Measurements from ENCODE around the gene MYL6.
"Not testable (repeated sequence)": the region's sequence is repeated elsewhere in the genome, so short reads cannot be mapped to it uniquely, and the experiment has no call there.

The MYL6 gene

DNA sequence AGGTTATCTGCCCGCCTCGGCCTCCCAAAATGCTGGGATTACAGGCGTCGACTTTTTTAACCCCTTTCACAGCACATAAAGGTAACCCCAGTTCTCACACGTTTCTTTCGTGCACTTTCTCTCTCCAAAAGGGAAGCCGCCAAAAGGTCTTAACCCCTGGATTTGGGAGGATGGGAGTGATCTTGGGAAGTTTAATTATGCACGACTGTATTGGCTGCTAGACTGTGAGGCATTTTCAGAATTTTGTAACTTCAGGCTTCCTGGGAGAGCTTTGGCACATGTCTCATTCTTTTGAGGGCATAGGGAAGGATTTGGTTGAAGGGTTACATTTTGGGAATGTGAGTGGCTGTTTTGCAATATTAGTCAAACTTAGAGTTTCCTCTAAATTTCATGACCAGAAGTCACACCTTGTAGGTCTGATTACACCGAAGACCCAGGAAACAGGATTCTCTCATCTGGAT is 32.6 kb downstream of the MYL6 start:
- DNase-seq, result no peak

DNA sequence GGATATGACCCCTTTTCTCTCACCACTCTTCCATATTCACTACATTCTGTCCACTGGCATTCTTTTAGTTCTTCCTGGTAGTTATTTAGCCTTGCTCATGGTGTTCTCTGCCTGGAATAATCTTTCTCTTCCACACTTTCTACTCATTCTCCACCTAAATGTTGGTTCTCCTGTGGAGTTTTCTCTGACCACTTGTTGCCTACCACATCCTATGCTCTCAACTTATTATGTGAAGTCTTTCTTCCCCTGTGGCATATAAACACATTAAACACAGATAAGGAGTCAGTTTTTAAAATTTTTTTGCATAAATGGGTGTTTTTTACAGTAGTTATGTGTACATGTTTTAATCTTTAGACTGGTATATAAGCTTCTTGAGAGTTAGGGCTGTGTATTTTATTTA is 34.4 kb downstream of the MYL6 start:
- DNase-seq, result no peak

DNA sequence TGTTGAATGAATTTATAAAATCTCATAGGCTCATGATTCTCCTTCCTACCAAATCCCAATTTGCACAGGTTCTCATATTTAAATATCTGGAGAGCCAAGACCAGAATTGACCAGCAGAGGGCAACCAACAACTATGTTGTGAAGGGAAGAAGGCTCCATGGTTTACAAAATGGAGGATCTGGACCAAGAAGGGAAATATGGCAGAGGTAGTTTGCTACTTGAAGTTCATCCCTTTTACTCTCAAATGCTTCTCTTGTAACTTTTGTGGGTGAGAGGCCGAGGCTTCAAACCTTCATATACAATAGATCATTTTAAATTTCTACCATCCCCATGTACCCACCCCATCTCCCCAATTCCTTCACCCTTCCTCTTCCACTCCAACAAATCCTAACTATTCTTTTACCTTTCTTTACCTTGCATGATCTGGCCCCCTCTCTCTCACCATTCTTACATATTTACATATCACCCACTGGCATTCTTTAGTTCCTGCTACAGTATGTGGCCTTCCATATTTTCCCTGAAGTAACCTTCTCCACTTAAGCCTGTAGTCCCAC is 34.9 kb downstream of the MYL6 start:
- DNase-seq, result peak; percentile 34

DNA sequence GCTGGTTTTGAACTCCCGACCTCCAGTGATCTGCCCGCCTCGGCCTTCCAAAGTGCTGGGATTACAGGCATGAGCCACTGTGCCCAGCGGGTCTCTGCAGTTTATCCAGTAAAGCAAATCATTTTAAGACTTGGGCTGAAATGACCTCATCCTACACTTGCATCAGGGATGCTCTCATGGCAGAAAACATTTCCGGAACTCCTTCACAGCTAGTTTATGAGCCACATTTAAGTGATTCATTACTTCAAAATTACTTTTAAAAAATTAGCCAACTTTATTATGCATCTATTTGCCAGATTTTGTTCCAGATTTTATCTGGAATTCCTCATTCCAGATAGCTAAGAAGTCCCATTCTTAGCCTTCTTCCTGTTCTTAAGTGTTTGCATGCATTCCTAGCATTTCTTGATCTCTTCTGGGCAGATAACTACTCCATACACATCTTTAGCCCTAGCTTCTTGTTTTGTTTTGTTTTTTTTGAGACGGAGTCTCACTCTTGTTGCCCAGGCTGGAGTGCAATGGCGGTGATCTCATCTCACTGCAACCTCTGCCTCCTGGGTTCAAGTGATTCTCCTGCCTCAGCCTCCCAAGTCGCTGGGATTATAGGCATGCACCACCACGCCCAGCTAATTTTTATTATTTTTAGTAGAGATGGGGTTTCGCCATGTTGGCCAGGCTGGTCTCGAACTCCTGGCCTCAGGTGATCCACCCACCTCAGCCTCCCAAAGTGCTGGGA is 38.8 kb downstream of the MYL6 start:
- not testable (repeated sequence) for DNase-seq

DNA sequence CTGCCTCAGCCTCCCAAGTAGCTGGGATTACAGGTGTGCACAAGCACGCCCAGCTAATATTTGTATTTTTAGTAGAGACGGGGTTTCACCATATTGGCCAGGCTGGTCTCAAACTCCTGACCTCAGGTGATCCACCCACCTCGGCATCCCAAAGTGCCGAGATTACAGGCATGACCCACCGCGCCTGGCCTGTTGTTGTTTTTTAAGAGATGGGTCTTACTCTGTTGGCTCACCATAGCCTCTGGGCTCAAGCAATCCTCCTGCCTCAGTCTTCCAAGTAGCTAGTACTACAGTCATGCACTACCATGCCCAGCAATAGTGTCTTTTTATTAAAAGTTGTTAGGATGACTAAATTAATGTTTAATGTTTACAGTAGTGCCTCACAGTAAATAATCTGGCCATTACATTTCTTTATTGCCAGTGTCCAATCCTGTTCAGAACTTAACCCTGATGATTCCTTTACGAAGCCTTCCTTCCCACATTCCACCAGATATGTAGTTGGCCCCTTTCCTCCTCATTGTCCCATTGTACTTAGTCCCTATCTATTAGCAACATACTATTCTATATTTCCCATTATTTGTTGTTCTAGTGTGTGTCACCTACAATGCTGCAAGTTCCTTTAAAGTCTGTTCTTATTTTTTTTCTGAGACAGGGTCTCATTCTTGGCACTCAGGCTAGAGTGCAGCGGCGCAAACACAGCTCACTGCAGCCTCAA is 39.9 kb downstream of the MYL6 start:
- DNase-seq, result no peak

DNA sequence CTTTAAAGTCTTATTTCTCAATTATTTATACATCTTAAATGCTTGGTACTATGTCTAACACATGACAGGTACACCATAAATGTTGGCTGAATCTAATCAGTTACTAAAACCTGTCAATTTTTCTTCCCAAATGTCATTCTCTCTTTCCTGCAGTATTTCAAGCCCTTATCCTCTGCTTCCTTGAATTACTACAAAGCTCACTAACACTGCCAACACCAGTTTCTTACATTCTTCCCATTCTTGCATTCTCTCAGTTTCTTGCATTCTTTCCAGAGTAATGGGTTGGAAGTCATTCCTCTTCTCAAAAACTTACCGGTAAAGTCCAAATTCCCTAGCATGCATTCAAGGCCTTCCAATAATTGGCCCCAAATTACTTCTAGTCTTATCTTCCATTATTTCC is 40.7 kb downstream of the MYL6 start:
- no peak for DNase-seq

DNA sequence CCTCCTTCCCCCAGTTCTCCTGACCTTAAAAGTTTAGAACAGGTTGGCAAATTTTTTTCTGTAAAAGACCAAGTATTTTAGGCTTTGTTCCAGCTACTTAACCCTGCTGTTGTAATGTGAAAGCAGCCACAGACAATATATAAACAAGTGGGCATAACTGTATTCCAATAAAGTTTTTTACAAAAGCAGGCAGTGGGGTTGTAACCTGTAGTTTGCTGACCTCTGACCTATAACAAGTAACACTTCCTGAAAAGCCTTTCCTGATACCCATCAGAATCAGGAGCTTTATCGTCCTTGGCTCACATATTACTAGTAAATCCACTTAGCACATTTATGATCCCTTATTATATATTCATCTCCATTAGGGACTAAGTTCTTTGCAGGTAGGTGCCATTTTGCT is 44.2 kb downstream of the MYL6 start:
- no peak for DNase-seq

DNA sequence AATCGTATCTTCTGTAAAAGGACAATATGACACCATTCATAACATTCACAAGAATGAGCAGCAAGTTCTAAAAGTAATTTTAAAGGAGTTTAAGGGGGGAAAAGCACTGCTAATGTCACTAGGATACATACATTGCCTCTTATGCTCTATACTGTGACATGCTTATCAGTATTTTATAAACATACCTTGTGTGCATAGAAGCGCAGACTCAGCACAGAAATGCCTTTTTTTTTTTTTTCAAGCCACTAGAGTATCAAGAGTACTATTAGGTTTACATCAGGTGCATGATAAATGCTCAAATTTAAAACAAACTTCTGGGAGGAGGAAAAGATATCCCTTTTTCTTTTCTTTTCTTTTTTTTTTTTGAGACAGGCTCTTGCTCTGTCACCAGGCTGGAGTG is 44.7 kb downstream of the MYL6 start:
- DNase-seq, result no peak

DNA sequence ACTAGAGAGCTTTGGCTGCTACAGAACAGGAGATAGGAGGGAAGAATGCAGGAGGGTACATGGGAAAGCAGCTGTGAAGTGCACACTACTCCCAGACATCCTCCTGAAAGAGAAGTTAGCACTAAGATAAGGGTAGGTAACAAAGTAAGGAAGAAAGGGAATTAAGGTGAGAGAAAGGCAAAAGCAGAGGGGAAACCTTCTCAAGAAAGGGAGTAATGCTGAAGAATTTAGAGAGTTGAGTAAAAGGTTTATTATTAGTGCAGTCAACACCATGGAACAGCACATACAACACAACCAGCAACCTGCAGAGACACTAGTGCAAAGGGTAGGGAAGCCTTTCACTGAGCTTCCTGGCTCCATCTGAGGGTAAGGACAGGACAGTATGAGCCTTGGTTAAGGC is 46.1 kb downstream of the MYL6 start:
- no peak for DNase-seq

DNA sequence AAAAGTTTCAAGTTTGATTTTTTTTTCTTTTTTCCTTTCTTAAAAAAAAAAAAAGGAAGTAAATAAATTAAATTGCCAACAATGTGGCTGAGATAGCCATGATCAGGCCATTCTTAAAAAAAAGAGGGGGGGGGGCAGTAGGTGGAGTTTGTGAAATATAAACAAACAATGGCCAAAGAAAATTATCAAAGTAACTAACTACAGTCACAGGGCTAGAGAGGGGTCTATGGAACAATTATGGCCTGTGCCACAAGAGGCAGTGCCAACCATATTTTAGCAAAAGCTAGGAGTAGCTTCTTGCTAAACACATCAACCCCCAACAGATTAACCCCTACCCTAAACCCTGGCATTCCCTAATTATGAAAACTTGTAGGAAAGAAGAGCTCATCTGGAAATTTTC is 47.3 kb downstream of the MYL6 start:
- DNase-seq, result no peak

DNA sequence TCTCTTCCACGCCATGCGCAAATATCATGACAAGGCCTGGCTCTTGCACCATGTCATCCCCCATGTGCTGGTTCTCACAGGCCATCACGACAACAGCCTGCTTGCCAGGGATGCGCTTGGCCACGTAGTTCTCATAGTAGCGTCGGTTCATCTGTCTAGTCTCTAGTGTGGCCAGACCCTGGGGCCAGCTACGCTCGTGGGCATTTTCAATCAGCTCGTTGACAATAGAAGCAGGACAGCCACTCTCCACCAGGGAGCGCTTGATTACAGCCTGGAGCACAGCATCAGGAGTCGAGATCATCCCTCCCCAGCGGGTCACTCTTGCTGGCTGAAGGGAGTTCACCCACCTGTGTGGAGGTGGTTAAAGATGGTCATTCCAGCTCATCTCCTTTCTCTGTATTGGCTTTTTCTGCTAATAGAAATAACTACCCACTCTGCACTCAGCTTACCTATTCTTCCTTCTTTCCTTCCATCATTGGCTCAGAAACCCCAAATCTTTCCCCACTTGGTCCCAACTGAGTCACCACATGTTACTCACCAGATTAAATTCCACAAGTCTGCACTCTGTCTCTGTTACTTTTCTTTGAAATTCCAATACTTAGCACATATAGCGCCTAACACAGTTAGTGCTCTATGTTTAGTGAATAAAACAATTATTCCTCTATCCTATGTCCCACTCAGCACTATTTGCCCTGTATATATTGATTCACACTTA is 48.5 kb downstream of the MYL6 start:
- DNase-seq, result no peak

DNA sequence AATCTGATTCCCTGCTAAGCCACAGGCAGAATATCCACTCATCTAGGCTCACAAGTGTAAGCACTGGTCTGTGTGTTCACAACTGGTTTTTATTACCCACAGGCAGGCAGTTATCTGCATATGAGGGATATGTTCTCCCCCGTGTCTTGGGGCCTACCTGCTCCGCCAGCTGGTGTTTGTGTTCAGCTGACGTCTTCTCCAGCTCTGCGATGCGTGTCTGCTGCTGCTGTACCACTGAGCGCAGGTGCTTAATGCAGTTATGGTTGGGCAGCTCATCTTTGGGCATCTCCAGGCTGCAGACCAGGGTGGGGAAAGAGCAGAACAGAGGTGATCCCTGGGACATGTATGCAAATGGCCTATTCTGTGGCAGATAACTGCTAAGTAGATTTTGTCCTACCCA is 49.8 kb downstream of the MYL6 start:
- DNase-seq, result no peak
